IMR-90 (cell line): ENCODE measurements around the gene TTLL9. TPM values are rescaled to one million over a fixed set of nuclear protein-coding genes. Genes with fewer than 3 reads are reported as not detected.

Experiments used
- ATAC-seq: fragments of 200-7000 bp; cut with Tn5 transposase; 2 replicates; pipeline ENCODE4 v1.9.1; 2020; ENCODE audit warnings: low read depth, mild to moderate bottlenecking, moderate library complexity
- BruUV-seq: library from RNA; stranded (reverse); fragments of 400-500 nt; replicated peaks from 2 replicates; lab custom pipeline; 2021; lab: Mats Ljungman, UMichigan
- CTCF ChIA-PET: fragments of 300-600 bp; formaldehyde crosslinking; extraction: SDS; loops from one replicate; lab custom pipeline; 2021; ENCODE audit warnings: antibody characterized with exemption; lab: Yijun Ruan, JAX
- POLR2A ChIA-PET: fragments of 300-600 bp; sonication (Branson Sonifier 250); formaldehyde crosslinking; loops from one replicate; lab custom pipeline; 2022; ENCODE audit warnings: antibody characterized with exemption; ENCODE audit not compliant: unreplicated experiment; lab: Charles Lee
- DNase-seq: peaks from one replicate; pipeline ENCODE4 v3.0.0; 2013
- H2AFZ ChIP-seq: replicated peaks from 2 replicates; pipeline ENCODE3; 2013; ENCODE audit warnings: low read length, mild to moderate bottlenecking; ENCODE audit not compliant: poor library complexity
- H2AK5ac ChIP-seq: 2 replicates; pipeline ENCODE4 v1.6.1; 2013; ENCODE audit warnings: low read depth, low read length, inconsistent platforms
- H2AK9ac ChIP-seq: replicated peaks from 2 replicates; pipeline ENCODE3; 2013; ENCODE audit warnings: mild to moderate bottlenecking, low read depth, low read length, moderate library complexity; ENCODE audit not compliant: poor library complexity
- H2BK120ac ChIP-seq: 2 replicates; pipeline ENCODE4 v1.6.1; 2013; ENCODE audit warnings: low read depth, low read length, inconsistent platforms
- H2BK15ac ChIP-seq: 3 replicates; pipeline ENCODE4 v1.6.1; 2013; ENCODE audit warnings: low read depth, low read length, inconsistent platforms
- H2BK20ac ChIP-seq: 2 replicates; pipeline ENCODE4 v1.6.1; 2013; ENCODE audit warnings: low read depth, mild to moderate bottlenecking, inconsistent platforms, low read length, moderate library complexity
- H2BK5ac ChIP-seq: 2 replicates; pipeline ENCODE4 v1.6.1; 2013; ENCODE audit warnings: mild to moderate bottlenecking, low read depth, low read length, inconsistent platforms; ENCODE audit not compliant: poor library complexity, severe bottlenecking
- H3K14ac ChIP-seq: replicated peaks from 2 replicates; pipeline ENCODE4 v1.6.1; 2013; ENCODE audit warnings: low read depth, low read length, inconsistent platforms
- H3K18ac ChIP-seq: 2 replicates; pipeline ENCODE4 v1.6.1; 2013; ENCODE audit warnings: low read depth, low read length, control low read depth
- H3K23ac ChIP-seq: 2 replicates; pipeline ENCODE4 v1.6.1; 2013; ENCODE audit warnings: low read depth, low read length, inconsistent platforms
- H3K27ac ChIP-seq: 2 replicates; pipeline ENCODE4 v1.5.1; 2013; ENCODE audit warnings: mild to moderate bottlenecking, control low read depth, low read length; ENCODE audit not compliant: insufficient read depth
- H3K27me3 ChIP-seq: 2 replicates; pipeline ENCODE4 v1.6.1; 2013; ENCODE audit warnings: low read length; ENCODE audit not compliant: control insufficient read depth, insufficient read depth
- H3K36me3 ChIP-seq: 2 replicates; pipeline ENCODE4 v1.6.1; 2013; ENCODE audit warnings: low read length, mixed read lengths; ENCODE audit not compliant: control insufficient read depth, insufficient read depth
- H3K4ac ChIP-seq: 2 replicates; pipeline ENCODE4 v1.6.1; 2013; ENCODE audit warnings: low read depth, low read length, inconsistent platforms
- H3K4me1 ChIP-seq: 2 replicates; pipeline ENCODE4 v1.6.1; 2013; ENCODE audit warnings: low read length, mixed read lengths; ENCODE audit not compliant: control insufficient read depth, insufficient read depth
- H3K4me2 ChIP-seq: 2 replicates; pipeline ENCODE4 v1.6.1; 2013; ENCODE audit warnings: low read depth, mild to moderate bottlenecking, control low read depth, low read length, moderate library complexity
- H3K4me3 ChIP-seq: 2 replicates; pipeline ENCODE4 v1.5.1; 2013; ENCODE audit warnings: low read depth, mild to moderate bottlenecking, control low read depth, low read length, moderate library complexity; ENCODE audit not compliant: insufficient read depth
- H3K56ac ChIP-seq: 2 replicates; pipeline ENCODE4 v1.6.1; 2013; ENCODE audit warnings: low read length, inconsistent platforms; ENCODE audit not compliant: insufficient read depth; ENCODE audit errors: extremely low read depth
- H3K79me1 ChIP-seq, 2 experiments: 2 replicates each; pipeline ENCODE4 v1.6.1; 2013; ENCODE audit warnings: low read length in 2 of 2, inconsistent platforms in 1 of 2, low read depth in 1 of 2
- H3K9ac ChIP-seq: 2 replicates; pipeline ENCODE4 v1.6.1; 2013; ENCODE audit warnings: low read depth, low read length, control low read depth
- H3K9me1 ChIP-seq: 2 replicates; pipeline ENCODE4 v1.6.1; 2013; ENCODE audit warnings: low read length, inconsistent platforms; ENCODE audit not compliant: insufficient read depth
- H3K9me3 ChIP-seq: 2 replicates; pipeline ENCODE4 v1.6.1; 2013; ENCODE audit warnings: low read length; ENCODE audit not compliant: control insufficient read depth, insufficient read depth
- H4K20me1 ChIP-seq: 2 replicates; pipeline ENCODE4 v1.6.1; 2013; ENCODE audit warnings: low read length, inconsistent platforms; ENCODE audit not compliant: insufficient read depth
- H4K5ac ChIP-seq: 2 replicates; pipeline ENCODE4 v1.6.1; 2013; ENCODE audit warnings: mild to moderate bottlenecking, low read depth, low read length, control low read depth
- H4K8ac ChIP-seq, 2 experiments: 2 replicates each; pipeline ENCODE4 v1.6.1; 2013; ENCODE audit warnings: low read depth in 2 of 2, low read length in 2 of 2, control low read depth in 1 of 2, inconsistent platforms in 1 of 2
- H4K91ac ChIP-seq: 2 replicates; pipeline ENCODE4 v1.6.1; 2013; ENCODE audit warnings: low read depth, low read length, inconsistent platforms; ENCODE audit not compliant: insufficient read depth
- CEBPB ChIP-seq: IDR thresholded peaks from 2 replicates; pipeline ENCODE4 v1.6.1; 2012; ENCODE audit warnings: low read depth, low read length, improper control_type of control experiment
- CHD1 ChIP-seq: IDR thresholded peaks from 2 replicates; pipeline ENCODE4 v1.6.1; 2012; ENCODE audit warnings: low read depth, low read length, improper control_type of control experiment
- CTCF ChIP-seq: conservative IDR thresholded peaks from 2 replicates; pipeline ENCODE4 v1.5.1; 2012; ENCODE audit warnings: mild to moderate bottlenecking, low read depth, low read length, improper control_type of control experiment
- ELK1 ChIP-seq: fragments of 150-350 bp; IDR thresholded peaks from 2 replicates; pipeline ENCODE4 v1.6.1; 2016; ENCODE audit warnings: low read depth, mild to moderate bottlenecking, low read length, moderate library complexity, borderline replicate concordance
- MAZ ChIP-seq: IDR thresholded peaks from 2 replicates; pipeline ENCODE4 v1.6.1; 2012; ENCODE audit warnings: low read depth, mild to moderate bottlenecking, low read length, improper control_type of control experiment, moderate library complexity, borderline replicate concordance
- MXI1 ChIP-seq: IDR thresholded peaks from 2 replicates; pipeline ENCODE4 v1.6.1; 2012; ENCODE audit warnings: low read depth, mild to moderate bottlenecking, low read length, moderate library complexity, borderline replicate concordance
- NFE2L2 ChIP-seq: fragments of 150-350 bp; IDR thresholded peaks from 2 replicates; pipeline ENCODE4 v1.6.1; 2016; ENCODE audit warnings: low read depth, mild to moderate bottlenecking, low read length
- POLR2A ChIP-seq: IDR thresholded peaks from 2 replicates; pipeline ENCODE4 v1.6.1; 2012; ENCODE audit warnings: mild to moderate bottlenecking, low read depth, low read length
- RCOR1 ChIP-seq: IDR thresholded peaks from 2 replicates; pipeline ENCODE4 v1.6.1; 2012; ENCODE audit warnings: mild to moderate bottlenecking, low read length, improper control_type of control experiment; ENCODE audit not compliant: insufficient replicate concordance
- RFX5 ChIP-seq: IDR thresholded peaks from 2 replicates; pipeline ENCODE4 v1.8.0; 2012; ENCODE audit warnings: low read depth, mild to moderate bottlenecking, low read length, moderate library complexity
- SMC3 ChIP-seq: fragments of 150-350 bp; IDR thresholded peaks from 2 replicates; pipeline ENCODE4 v1.6.1; 2016; ENCODE audit warnings: low read depth, mild to moderate bottlenecking, antibody characterized with exemption, low read length, moderate library complexity
- USF2 ChIP-seq: fragments of 150-350 bp; IDR thresholded peaks from 2 replicates; pipeline ENCODE4 v1.6.1; 2017; ENCODE audit warnings: mild to moderate bottlenecking, antibody characterized with exemption, low read length, low read depth
- WGBS, 2 experiments: methylation state at CpG; one replicate each; pipeline versions ENCODE4 v1.1.5 to v1.1.7; 2013; ENCODE audit warnings: missing lambda C conversion rate in 2 of 2; ENCODE audit not compliant: insufficient read length in 1 of 2; ENCODE audit errors: extremely low coverage in 2 of 2; 5-methylcytosine and 5-hydroxymethylcytosine counted together
- dilution Hi-C: fragments of 300-500 bp; cut with HindIII; formaldehyde crosslinking; loops from one replicate; pipeline ENCODE4 v1.14.3; 2018; ENCODE audit warnings: low sequenced_read_pairs; ENCODE audit not compliant: unreplicated experiment
- in situ Hi-C: fragments of 300-500 bp; cut with MboI; formaldehyde crosslinking; loops from 3 replicates; pipeline ENCODE4 v1.14.3; 2019; ENCODE audit warnings: low sequenced_read_pairs, inconsistent platforms, mixed read lengths
- intact Hi-C: fragments of 100-400 bp; cut with micrococcal nuclease; formaldehyde crosslinking; loops from 2 replicates; pipeline ENCODE4 v1.10.0; 2022
- polyA plus RNA-seq, 3 experiments: library from polyadenylated mRNA; depleted of rRNA; stranded (reverse); fragments of >200 nt; gene quantifications; 2 replicates each; pipeline ENCODE4 v1.2.3, GENCODE V29; 2012; ENCODE audit warnings: low replicate concordance in 1 of 3
- total RNA-seq: library from RNA; depleted of rRNA; stranded (reverse); fragments of >200 nt; gene quantifications from 2 replicates; pipeline ENCODE4 v1.2.3, GENCODE V29; 2012

TTLL9 gene
- total and polyA plus RNA-seq, 2 of the 4 experiments (the other 2 are of a cell fraction) = not detected

- Histone ChIP-seq H3K4me2 (no peak overlapping the region), H3K9me3 (no peaks in the 10 kb centered on the region), H3K4me1 (no peaks in the 10 kb centered on the region), H3K4me3 (no peak overlapping the region), H3K27ac (no peak overlapping the region), H2BK5ac (no peak overlapping the region), H2BK120ac (no peak overlapping the region), H4K5ac (no peak overlapping the region), H3K23ac (no peak overlapping the region), H2BK20ac (no peak overlapping the region), H2AK5ac (no peak overlapping the region), H3K79me1 (no peaks in the 10 kb centered on the region), H3K56ac (no peak overlapping the region), H2AK9ac (peak overlapping the region; percentile 23), H3K36me3 (no peaks in the 10 kb centered on the region), H3K27me3 (peaks cover 46% of the 10 kb centered on the region), H2BK15ac (no peak overlapping the region), H3K9ac (no peak overlapping the region), H4K8ac (no peak overlapping the region), H4K20me1 (no peaks in the 10 kb centered on the region), H2AFZ (no peak overlapping the region), H3K9me1 (no peaks in the 10 kb centered on the region), H4K91ac (no peak overlapping the region), H3K18ac (no peak overlapping the region), H3K4ac (no peak overlapping the region), H3K14ac (no peak overlapping the region)
- no peak for ATAC-seq
- ChIA-PET POLR2A (no interaction called here), CTCF (no interaction called here)
- BruUV-seq = no TSS peak
- DNase-seq = no peak
- dilution Hi-C loops = no loop called here
- TF ChIP-seq POLR2A = no peak
- no peak for TF ChIP-seq RCOR1
- TF ChIP-seq SMC3 = no peak
- no peak for TF ChIP-seq USF2
- TF ChIP-seq MAZ = no peak
- TF ChIP-seq MXI1 = no peak
- no peak for TF ChIP-seq CHD1
- TF ChIP-seq RFX5 = no peak
- TF ChIP-seq ELK1 = no peak
- no peak for TF ChIP-seq NFE2L2
- no peak for TF ChIP-seq CEBPB
- TF ChIP-seq CTCF = no peak
- intact Hi-C loops = no loop called here
- in situ Hi-C loops = no loop called here
- 87% methylated on average over 3 of the region's 11 CpGs; no CpG with 5 or more reads in 1 of the 2 experiments for WGBS, 2 experiments
Observed at GRCh38 chr20:31920275-31920855, 49.9 kb downstream of the TTLL9 start.
